Activated naive CD4-positive, alpha-beta T cell treated with anti-CD3 and anti-CD28 coated beads, Interleukin-2, amount 50 U/mL, for 16 hours (primary cell): ENCODE data around the gene MADCAM1.
A peak's percentile ranks its signal among the peaks of the same experiment; 100 is the strongest.

ENCODE experiments used
- DNase-seq: peaks from one replicate; pipeline ENCODE4 v3.0.0-alpha.2; 2020

MADCAM1 gene

DNA sequence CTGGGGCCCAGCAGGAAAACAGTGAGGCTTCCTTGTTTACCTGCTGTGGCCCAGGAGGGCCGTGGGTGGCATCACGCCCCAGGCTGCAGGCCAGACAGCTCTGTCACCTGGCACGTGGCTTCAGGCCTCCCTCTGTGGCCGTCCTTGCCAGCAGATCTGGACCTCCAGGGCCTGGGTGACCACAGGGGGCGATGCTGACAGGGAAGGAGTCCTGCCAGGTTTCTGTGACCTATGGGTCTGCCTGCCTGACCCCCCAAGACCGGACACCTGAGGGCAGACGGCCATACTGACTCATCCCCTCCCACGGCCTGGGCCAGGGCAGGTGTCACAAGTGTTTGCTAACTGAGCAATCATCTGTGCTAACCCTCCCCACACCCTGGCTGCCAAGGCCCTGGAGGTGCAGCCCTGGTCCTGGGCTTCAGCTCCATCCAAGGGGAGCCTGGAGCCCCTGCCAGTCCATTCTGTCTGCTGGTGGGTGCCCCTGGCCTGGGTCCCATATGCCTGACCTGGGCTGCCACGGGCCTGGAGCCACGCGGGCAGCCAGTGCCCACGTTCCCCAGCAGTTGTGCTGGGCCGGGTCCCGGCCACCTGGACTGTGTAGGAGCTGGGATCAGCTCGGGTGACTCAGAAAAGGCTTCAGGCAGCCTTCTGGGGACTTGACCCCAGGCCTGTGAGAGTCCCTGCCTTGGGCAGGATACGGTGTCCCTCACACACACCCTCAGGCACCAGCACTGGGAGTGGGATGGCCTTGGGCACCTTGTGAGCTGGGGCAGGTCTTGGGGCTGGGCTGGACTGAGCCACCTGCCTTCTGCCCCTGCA is 38.9 kb downstream of the MADCAM1 start:
- no peak for DNase-seq

DNA sequence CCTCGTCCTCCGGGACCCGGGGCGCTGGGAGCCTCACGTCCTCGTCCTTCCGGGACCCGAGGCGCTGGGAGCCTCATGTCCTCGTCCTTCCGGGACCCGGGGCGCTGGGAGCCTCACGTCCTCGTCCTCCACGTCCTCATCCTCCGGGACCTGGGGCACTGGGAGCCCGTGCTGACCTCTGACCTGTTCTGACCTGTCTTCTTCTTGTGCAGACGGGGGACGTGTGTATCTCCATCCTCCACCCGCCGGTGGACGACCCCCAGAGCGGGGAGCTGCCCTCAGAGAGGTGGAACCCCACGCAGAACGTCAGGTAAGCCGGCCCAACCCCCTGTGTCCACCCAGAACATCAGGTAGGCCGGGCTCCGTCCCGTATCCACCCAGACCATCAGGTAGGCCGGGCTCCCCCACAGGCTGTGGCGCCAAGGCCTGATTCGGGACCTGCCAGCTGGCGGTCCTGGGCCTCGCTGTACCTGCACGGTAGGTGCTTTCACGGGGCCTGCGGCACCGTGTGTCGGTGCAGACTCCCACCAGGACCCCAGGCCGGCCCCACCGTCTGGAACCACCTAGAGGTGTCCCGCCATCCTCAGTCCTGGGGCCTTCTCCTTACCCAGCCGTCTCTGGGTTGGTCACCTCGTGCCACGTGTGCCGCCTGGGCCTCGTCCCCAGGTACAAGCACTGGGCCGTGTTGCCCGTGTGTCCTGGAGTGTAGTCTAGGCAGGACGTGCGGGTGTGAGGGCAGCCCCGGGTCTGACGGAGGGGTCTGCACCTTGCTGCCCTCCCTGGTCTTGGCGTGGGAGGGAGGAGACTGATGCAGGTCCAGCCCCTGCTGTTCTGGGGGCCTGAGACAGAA is 40.0 kb downstream of the MADCAM1 start:
- DNase-seq = no peak

DNA sequence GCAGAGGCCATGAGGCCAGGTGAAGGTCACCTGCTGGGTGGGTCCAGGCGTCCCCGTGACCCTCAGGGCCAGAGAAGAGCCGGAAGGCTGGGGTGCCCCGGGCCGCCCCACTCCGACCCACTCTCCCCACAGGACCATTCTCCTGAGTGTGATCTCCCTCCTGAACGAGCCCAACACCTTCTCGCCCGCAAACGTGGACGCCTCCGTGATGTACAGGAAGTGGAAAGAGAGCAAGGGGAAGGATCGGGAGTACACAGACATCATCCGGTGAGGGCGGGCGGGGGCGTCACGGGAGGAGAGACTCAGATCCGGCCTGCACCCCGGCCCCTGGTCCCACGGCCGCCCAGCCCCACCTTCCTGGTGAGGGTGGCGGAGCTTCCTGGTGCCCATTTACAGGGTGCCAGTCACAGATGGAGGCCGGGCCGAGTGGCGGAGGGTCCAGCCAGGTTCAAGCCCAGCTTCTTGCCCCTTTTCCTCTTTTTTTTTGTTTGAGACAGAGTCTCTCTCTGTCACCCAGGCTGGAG is 40.7 kb downstream of the MADCAM1 start:
- DNase-seq = no peak

DNA sequence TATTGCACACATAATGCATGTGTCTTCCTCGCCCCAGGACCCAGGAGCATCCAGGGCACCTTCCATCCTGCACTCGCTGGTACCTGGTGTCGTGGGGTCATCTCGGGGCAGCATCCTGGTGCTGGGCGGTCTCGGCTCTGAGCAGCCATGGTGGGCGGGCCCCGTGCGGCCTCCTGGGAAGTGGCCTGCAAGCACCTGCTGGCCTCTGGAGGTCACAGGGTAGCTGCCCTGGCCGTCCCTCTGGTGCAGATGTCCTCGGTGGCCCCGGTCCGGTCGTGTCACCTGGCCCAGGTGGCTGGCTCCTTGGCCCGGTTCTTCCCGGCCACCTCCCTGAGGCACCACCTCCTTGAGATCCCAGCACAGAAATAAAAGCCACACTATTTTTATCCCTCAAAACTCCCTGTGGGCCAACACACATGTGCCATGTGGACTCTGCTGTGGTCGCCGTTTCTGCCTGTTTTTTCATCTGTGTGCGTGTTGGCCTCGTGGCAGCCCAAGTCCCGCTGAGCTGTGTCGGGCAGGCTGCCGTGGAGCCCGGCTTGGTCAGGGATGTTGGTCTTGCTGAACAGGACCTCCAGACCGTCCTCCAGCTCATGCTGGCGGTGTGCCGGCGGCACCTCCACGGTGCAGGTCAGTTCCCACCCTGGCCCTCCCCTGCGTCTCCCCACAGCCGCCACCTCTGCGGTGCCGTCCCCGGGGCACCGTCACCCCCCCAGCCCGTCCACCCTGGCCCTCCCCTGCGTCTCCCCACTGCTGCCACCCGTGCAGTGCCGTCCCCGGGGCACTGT is 42.5 kb downstream of the MADCAM1 start:
- no peak for DNase-seq

DNA sequence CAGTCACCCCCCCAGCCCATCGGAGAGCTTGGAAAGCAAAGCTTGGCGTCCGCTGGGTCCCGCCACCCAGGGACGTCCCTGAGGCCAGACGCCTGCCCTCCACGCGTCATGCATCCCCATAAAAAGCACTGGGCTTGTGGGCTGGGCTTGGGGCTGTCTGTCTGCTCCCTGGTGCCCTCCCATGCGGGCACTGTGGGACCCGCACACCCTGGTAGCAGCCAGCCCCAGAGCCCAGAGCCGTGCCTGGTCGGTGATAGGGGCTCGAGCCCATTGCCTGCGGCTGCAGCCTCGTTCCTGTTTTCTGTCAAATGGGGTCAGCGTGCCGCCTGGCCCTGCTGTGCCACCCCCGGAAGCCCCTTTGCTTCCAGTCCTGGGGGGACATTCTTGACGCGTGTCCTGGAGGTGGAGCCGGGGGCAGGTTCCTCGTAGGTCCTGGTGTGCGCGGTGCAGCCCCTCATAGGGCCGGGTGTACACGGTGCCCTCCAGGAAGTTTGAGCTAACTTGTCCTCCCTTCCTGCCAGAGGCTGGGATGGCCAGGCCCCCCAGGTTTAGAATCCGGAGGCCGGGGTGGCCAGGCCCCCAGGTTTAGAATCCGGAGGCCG is 43.2 kb downstream of the MADCAM1 start:
- no peak for DNase-seq

DNA sequence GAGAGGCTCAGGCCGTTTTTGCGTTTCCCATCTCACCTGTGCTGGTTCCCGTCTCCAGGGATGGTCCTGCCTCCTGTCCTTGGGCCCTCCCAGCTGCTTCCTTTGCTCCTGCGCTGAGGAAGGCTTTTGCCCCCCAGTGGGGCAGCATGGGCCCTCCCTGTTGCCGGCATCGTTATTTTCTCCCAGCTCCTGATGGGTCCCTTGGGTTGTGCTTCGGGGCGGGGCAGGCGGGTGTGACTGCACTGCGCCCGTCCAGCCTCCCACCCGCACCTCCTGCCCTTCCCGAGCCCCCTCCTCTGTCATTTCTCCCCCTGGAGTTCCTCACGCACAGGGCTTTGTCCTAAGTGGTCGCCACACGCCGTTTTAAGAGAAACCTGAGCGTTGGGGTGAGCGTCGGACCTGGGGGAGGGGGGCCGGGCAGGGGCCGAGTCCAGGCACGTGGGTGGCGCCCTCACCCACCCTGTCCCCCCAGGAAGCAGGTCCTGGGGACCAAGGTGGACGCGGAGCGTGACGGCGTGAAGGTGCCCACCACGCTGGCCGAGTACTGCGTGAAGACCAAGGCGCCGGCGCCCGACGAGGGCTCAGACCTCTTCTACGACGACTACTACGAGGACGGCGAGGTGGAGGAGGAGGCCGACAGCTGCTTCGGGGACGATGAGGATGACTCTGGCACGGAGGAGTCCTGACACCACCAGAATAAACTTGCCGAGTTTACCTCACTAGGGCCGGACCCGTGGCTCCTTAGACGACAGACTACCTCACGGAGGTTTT is 44.8 kb downstream of the MADCAM1 start:
- no peak for DNase-seq

DNA sequence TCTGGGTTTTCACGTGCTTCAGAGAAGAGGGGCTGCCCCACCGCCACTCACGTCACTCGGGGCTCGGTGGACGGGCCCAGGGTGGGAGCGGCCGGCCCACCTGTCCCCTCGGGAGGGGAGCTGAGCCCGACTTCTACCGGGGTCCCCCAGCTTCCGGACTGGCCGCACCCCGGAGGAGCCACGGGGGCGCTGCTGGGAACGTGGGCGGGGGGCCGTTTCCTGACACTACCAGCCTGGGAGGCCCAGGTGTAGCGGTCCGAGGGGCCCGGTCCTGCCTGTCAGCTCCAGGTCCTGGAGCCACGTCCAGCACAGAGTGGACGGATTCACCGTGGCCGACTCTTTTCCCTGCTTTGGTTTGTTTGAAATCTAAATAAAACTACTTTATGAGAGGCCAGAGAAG is 45.4 kb downstream of the MADCAM1 start:
- DNase-seq = no peak

DNA sequence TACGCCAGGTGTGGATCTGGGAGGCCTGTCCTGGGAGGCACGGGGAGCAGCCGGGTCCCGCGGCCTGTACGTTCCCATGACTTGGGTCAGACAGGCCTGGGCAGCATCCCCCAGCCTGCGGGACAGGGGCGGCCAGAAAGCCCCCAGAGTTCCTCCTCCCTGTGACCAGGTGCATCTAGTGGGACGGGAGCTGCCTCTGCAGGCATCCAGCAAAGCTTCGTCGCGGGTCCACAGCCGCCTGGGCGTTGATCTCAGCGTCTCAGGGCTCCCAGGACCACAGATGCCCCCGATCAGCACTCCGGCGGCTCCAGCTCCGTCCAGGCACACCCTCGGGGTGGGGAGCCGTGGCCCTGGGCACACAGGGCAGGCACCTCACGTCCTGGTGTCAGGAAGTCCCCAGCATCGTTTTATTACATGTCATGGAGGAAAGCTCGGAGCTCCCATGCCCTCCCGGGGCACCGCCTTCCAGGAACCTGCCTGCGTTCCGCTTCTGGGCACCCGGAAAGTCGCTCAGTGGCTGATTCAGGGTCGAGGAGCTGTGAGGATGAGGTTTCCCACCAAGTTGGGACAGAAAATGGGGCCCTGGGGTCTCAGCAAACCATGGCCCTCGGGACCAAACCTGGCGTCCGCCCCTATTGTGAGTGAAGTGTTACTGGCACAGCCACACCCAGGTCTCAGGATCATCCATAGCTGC is 46.0 kb downstream of the MADCAM1 start:
- no peak for DNase-seq

DNA sequence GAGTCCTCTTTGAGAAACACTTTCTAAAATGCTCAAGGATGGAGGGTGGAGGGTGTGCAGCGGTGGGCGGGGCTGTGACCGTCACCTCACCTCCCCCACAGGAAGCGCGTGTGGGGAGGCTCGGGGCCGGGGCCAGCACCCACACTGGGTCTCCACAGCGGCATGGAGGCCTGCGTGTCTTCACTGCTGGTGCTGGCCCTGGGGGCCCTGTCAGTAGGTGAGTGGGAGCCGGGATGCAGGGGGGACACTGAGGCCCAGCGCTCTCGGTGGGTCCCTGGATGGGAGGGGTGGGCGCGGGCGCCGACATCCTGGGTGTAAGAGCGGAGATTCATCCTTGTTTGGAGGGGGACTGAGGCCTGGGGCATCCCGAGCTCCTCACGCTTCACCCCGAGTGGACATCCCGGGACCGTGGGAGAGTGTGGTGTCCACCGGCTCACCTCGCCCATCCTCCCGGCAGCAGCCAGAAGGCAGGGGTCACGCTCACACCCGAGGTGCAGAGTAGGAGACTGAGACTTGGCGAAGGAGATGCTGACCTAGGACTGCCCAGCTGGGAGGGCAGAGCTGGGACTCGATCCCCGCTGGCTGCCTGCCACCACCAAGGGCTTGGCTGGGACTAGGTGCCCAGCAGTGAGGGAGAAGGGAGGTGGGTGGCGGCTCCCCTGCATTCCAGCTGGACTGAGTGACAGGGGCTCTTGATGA is 47.8 kb downstream of the MADCAM1 start, which contains the start of gene GZMM:
Gene GZMM (plus strand): TSS at position 144 of the 699 bp plus-strand sequence. CDS start 19 bp downstream, at position 163.
- DNase-seq = peak; percentile 78

DNA sequence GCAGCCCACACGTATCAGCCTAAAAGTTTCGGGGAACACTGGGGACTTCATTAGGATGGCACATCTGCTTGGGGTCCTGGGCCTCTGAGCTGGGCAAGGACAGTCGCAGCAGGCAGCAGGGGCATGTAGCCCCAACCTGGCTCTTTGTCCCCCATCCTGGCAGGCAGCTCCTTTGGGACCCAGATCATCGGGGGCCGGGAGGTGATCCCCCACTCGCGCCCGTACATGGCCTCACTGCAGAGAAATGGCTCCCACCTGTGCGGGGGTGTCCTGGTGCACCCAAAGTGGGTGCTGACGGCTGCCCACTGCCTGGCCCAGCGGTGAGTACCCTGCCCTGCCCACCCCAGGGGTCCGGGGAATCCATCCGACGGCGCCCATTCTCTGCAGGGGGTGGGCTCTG is 50.8 kb downstream of the MADCAM1 start:
- DNase-seq = no peak

DNA sequence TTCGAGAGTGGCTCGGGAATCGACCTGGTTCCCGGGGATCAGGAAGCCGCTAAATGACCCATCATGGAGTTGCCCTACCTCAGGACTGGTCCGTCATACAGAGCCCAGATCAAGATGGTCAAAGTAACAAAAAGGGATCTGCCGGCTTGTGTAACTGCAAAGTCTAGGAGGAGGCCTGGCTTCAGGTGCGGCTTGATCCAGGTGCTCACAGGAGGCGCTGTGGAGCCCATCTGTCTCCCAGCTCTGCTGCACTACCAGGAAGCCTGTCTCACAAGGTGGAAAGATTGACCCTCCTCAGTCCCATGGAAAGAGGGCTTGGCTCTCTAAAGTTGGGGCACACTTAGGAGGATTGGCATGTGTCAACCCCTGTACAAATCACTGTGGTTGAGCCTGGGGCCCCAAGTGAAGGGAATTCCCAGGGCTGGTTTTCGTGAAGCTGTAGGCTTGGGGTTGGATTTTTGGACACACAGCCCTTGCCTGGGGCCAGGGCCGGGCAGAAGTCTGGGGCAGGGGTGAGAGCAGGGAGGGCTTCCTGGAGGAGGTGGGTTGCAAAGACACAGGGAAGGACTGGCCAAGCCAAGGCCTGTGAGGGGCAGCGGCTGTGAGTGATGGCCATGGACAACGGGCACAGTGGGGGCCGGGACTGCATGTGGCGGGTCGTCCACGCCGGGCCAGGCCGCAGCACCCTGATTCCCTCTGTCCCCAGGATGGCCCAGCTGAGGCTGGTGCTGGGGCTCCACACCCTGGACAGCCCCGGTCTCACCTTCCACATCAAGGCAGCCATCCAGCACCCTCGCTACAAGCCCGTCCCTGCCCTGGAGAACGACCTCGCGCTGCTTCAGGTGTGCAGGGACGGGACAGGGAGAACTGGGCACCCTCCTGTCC is 51.8 kb downstream of the MADCAM1 start:
- no peak for DNase-seq

DNA sequence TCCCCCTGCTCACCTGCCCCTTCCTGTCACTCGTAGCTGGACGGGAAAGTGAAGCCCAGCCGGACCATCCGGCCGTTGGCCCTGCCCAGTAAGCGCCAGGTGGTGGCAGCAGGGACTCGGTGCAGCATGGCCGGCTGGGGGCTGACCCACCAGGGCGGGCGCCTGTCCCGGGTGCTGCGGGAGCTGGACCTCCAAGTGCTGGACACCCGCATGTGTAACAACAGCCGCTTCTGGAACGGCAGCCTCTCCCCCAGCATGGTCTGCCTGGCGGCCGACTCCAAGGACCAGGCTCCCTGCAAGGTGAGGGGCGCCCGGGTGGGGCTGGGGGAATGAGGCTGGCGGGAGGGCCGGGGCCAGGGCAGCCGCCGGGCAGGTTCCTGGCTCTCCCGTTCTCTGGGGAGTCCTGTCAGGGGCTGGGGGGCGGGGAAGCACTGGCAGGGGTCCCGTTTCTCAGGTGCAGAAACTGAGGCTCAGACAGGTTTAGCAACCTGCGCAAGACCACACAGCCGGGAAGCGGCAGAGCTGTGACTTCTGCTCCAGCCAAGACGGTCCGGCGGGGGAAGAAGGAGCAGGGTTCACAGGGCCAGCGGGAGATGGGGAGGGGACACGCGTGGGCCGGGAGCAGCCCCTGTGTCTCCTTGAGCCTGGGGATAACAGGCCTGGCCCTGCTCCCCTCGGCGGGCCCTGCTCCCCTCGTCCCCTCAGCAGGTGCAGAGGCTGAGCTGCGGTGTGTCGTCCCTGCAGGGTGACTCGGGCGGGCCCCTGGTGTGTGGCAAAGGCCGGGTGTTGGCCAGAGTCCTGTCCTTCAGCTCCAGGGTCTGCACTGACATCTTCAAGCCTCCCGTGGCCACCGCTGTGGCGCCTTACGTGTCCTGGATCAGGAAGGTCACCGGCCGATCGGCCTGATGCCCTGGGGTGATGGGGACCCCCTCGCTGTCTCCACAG is 52.9 kb downstream of the MADCAM1 start:
- no peak for DNase-seq

DNA sequence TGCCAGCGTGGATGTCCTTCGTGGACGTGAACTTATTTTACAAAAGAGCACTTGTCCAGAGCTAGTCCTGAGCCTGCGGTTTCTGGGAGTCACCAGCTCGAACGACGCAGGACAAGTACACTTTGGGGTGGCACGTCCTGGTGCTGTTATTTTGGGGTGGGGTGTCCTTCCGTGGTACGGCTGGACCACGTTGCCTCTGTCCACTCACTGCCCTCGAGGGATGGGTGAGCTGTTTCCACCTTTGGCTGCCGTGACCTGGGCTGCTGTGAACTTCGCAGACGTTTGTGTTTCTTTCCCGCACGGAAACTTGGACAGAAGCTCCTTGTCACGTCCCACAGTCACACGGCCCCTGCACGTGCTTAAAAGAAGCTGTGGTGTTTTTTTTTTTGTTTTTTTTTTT is 58.5 kb downstream of the MADCAM1 start:
- no peak for DNase-seq
